Mesendoderm (in vitro differentiated cells): ENCODE measurements around the gene ARHGAP22.

Source experiments
- DNase-seq: peaks from one replicate; pipeline ENCODE4 v3.0.0; 2013
- H2AK5ac ChIP-seq: 2 replicates; pipeline ENCODE4 v1.6.1; 2013; ENCODE audit warnings: low read length, inconsistent platforms
- H2BK120ac ChIP-seq: 2 replicates; pipeline ENCODE4 v1.6.1; 2013; ENCODE audit warnings: low read depth, mild to moderate bottlenecking, low read length, moderate library complexity, mixed read lengths
- H2BK15ac ChIP-seq: replicated peaks from 2 replicates; pipeline ENCODE4 v1.6.1; 2013; ENCODE audit warnings: low read depth, mild to moderate bottlenecking, moderate library complexity
- H2BK5ac ChIP-seq: 2 replicates; pipeline ENCODE4 v1.6.1; 2013; ENCODE audit warnings: low read length, inconsistent platforms
- H3K18ac ChIP-seq: 2 replicates; pipeline ENCODE4 v1.6.1; 2013; ENCODE audit warnings: mild to moderate bottlenecking, low read length, mixed read lengths
- H3K23ac ChIP-seq: one replicate; pipeline ENCODE4 v1.6.1; 2013; ENCODE audit warnings: low read length
- H3K27ac ChIP-seq: 2 replicates; pipeline ENCODE4 v1.5.1; 2013; ENCODE audit warnings: low read depth, mild to moderate bottlenecking, inconsistent platforms, low read length, moderate library complexity
- H3K27me3 ChIP-seq: 2 replicates; pipeline ENCODE4 v1.6.1; 2013; ENCODE audit warnings: low read length, control low read depth, mild to moderate bottlenecking, inconsistent platforms; ENCODE audit not compliant: insufficient read depth, poor library complexity
- H3K36me3 ChIP-seq: 2 replicates; pipeline ENCODE4 v1.6.1; 2013; ENCODE audit warnings: low read length, inconsistent platforms; ENCODE audit not compliant: control insufficient read depth, insufficient read depth
- H3K4ac ChIP-seq: one replicate; pipeline ENCODE4 v1.6.1; 2013; ENCODE audit warnings: low read depth, mild to moderate bottlenecking, low read length, moderate library complexity
- H3K4me1 ChIP-seq: 2 replicates; pipeline ENCODE4 v1.6.1; 2013; ENCODE audit warnings: low read depth, low read length, inconsistent platforms; ENCODE audit not compliant: control insufficient read depth
- H3K4me2 ChIP-seq: 2 replicates; pipeline ENCODE4 v1.6.1; 2013; ENCODE audit warnings: low read length
- H3K4me3 ChIP-seq: 2 replicates; pipeline ENCODE4 v1.5.1; 2013; ENCODE audit warnings: mild to moderate bottlenecking, low read length
- H3K56ac ChIP-seq: one replicate; pipeline ENCODE4 v1.6.1; 2013; ENCODE audit warnings: low read length
- H3K79me1 ChIP-seq: 2 replicates; pipeline ENCODE4 v1.6.1; 2013; ENCODE audit warnings: low read length, inconsistent platforms
- H3K79me2 ChIP-seq: 2 replicates; pipeline ENCODE4 v1.6.1; 2013; ENCODE audit warnings: mild to moderate bottlenecking, low read length; ENCODE audit not compliant: control insufficient read depth, insufficient read depth
- H3K9ac ChIP-seq: 2 replicates; pipeline ENCODE4 v1.6.1; 2013; ENCODE audit warnings: low read length, inconsistent platforms
- H4K5ac ChIP-seq: one replicate; pipeline ENCODE4 v1.6.1; 2013; ENCODE audit warnings: low read length
- H4K8ac ChIP-seq: one replicate; pipeline ENCODE4 v1.6.1; 2013; ENCODE audit warnings: low read depth, mild to moderate bottlenecking, control low read depth, low read length, moderate library complexity
- WGBS: extraction: QIAGEN DNeasy Blood & Tissue Kit; methylation state at CpG from one replicate; pipeline ENCODE4 v1.1.7; 2013; ENCODE audit warnings: low lambda C conversion rate, missing lambda C conversion rate; ENCODE audit not compliant: insufficient coverage; ENCODE audit errors: extremely low coverage; 5-methylcytosine and 5-hydroxymethylcytosine counted together

Gene ARHGAP22

GRCh38 chr10:48538611-48539010 is 66.3 kb downstream of the ARHGAP22 start:
- H4K5ac ChIP-seq: no peak overlapping the region
- H3K36me3 ChIP-seq: no peaks in the 10 kb centered on the region
- no peaks in the 10 kb centered on the region for H3K79me2 ChIP-seq
- no peak overlapping the region for H3K4me2 ChIP-seq
- H2BK15ac ChIP-seq: no peak overlapping the region
- H3K4me1 ChIP-seq: no peaks in the 10 kb centered on the region
- H3K23ac ChIP-seq: no peak overlapping the region
- DNase-seq: no peak
- H3K18ac ChIP-seq: no peak overlapping the region
- H3K79me1 ChIP-seq: no peaks in the 10 kb centered on the region
- no CpG with 5 or more reads among the region's 2 CpGs for WGBS
- no peak overlapping the region for H3K4ac ChIP-seq
- H2AK5ac ChIP-seq: no peak overlapping the region
- no peak overlapping the region for H3K27ac ChIP-seq
- H3K56ac ChIP-seq: no peak overlapping the region
- H2BK120ac ChIP-seq: no peak overlapping the region
- no peak overlapping the region for H2BK5ac ChIP-seq
- H3K4me3 ChIP-seq: no peak overlapping the region
- H3K9ac ChIP-seq: no peak overlapping the region
- no peak overlapping the region for H4K8ac ChIP-seq
- H3K27me3 ChIP-seq: no peaks in the 10 kb centered on the region

GRCh38 chr10:48536916-48537890 is 67.7 kb downstream of the ARHGAP22 start:
- no CpG with 5 or more reads among the region's 13 CpGs for whole genome bisulfite sequencing
- H3K36me3 ChIP-seq: no peaks in the 10 kb centered on the region
- no peak overlapping the region for H3K27ac ChIP-seq
- H3K79me2 ChIP-seq: no peaks in the 10 kb centered on the region
- H3K9ac ChIP-seq: no peak overlapping the region
- H3K4me2 ChIP-seq: no peak overlapping the region
- no peak overlapping the region for H2BK120ac ChIP-seq
- H3K56ac ChIP-seq: no peak overlapping the region
- no peak overlapping the region for H3K4me3 ChIP-seq
- DNase-seq: peak; percentile 41
- H3K4ac ChIP-seq: no peak overlapping the region
- H3K23ac ChIP-seq: no peak overlapping the region
- no peak overlapping the region for H4K5ac ChIP-seq
- no peaks in the 10 kb centered on the region for H3K79me1 ChIP-seq
- no peak overlapping the region for H4K8ac ChIP-seq
- no peak overlapping the region for H2BK15ac ChIP-seq
- H3K4me1 ChIP-seq: no peaks in the 10 kb centered on the region
- no peak overlapping the region for H2AK5ac ChIP-seq
- no peaks in the 10 kb centered on the region for H3K27me3 ChIP-seq
- no peak overlapping the region for H3K18ac ChIP-seq
- no peak overlapping the region for H2BK5ac ChIP-seq

GRCh38 chr10:48536156-48536500 is 68.7 kb downstream of the ARHGAP22 start:
- H3K79me2 ChIP-seq: no peaks in the 10 kb centered on the region
- H3K4me2 ChIP-seq: no peak overlapping the region
- no peak for DNase-seq
- H4K8ac ChIP-seq: no peak overlapping the region
- no CpG with 5 or more reads among the region's 3 CpGs for WGBS
- no peak overlapping the region for H3K23ac ChIP-seq
- no peaks in the 10 kb centered on the region for H3K4me1 ChIP-seq
- H3K36me3 ChIP-seq: no peaks in the 10 kb centered on the region
- no peak overlapping the region for H4K5ac ChIP-seq
- H2AK5ac ChIP-seq: no peak overlapping the region
- no peak overlapping the region for H3K27ac ChIP-seq
- no peak overlapping the region for H3K18ac ChIP-seq
- H3K9ac ChIP-seq: no peak overlapping the region
- H3K56ac ChIP-seq: no peak overlapping the region
- no peaks in the 10 kb centered on the region for H3K79me1 ChIP-seq
- no peaks in the 10 kb centered on the region for H3K27me3 ChIP-seq
- no peak overlapping the region for H3K4me3 ChIP-seq
- no peak overlapping the region for H2BK120ac ChIP-seq
- no peak overlapping the region for H2BK15ac ChIP-seq
- no peak overlapping the region for H3K4ac ChIP-seq
- H2BK5ac ChIP-seq: no peak overlapping the region

- Histone ChIP-seq H4K8ac (no peak overlapping the region), H3K79me1 (no peaks in the 10 kb centered on the region), H3K23ac (no peak overlapping the region), H4K5ac (no peak overlapping the region), H3K18ac (no peak overlapping the region), H2AK5ac (no peak overlapping the region), H2BK120ac (no peak overlapping the region), H3K27me3 (no peaks in the 10 kb centered on the region), H3K4me3 (no peak overlapping the region), H3K4ac (no peak overlapping the region), H2BK5ac (no peak overlapping the region), H2BK15ac (no peak overlapping the region), H3K4me1 (no peaks in the 10 kb centered on the region), H3K27ac (no peak overlapping the region), H3K9ac (no peak overlapping the region), H3K79me2 (no peaks in the 10 kb centered on the region), H3K36me3 (no peaks in the 10 kb centered on the region), H3K56ac (no peak overlapping the region), H3K4me2 (no peak overlapping the region)
- no peak for DNase-seq
- WGBS: no CpG with 5 or more reads among the region's 12 CpGs
These were observed 69.3 kb downstream of the ARHGAP22 start for GRCh38 chr10:48535416-48536155.

- H2BK120ac ChIP-seq: no peak overlapping the region
These were observed 70.7 kb downstream of the ARHGAP22 start for GRCh38 chr10:48533951-48534720.

More at GRCh38 chr10:48533951-48534720, 70.7 kb downstream of the ARHGAP22 start:
- no peaks in the 10 kb centered on the region for H3K36me3 ChIP-seq
- no peak overlapping the region for H4K8ac ChIP-seq
- no peaks in the 10 kb centered on the region for H3K4me1 ChIP-seq
- H3K23ac ChIP-seq: no peak overlapping the region
- WGBS: no CpG with 5 or more reads among the region's 8 CpGs
- no peak overlapping the region for H3K9ac ChIP-seq
- no peaks in the 10 kb centered on the region for H3K27me3 ChIP-seq
- no peak overlapping the region for H2AK5ac ChIP-seq
- H3K18ac ChIP-seq: no peak overlapping the region
- H3K4me3 ChIP-seq: no peak overlapping the region
- no peak overlapping the region for H2BK5ac ChIP-seq
- peak; percentile 92 for DNase-seq
- H2BK15ac ChIP-seq: no peak overlapping the region
- H3K79me1 ChIP-seq: no peaks in the 10 kb centered on the region
- H4K5ac ChIP-seq: no peak overlapping the region
- no peak overlapping the region for H3K56ac ChIP-seq
- no peak overlapping the region for H3K4ac ChIP-seq
- H3K27ac ChIP-seq: no peak overlapping the region
- no peaks in the 10 kb centered on the region for H3K79me2 ChIP-seq
- no peak overlapping the region for H3K4me2 ChIP-seq
